Kidney epithelial cell (primary cell): ENCODE data around the gene RMND1. TPM values are rescaled to one million over a fixed set of nuclear protein-coding genes. Genes with fewer than 3 reads are reported as not detected.
A peak's percentile ranks its signal among the peaks of the same experiment; 100 is the strongest.

ENCODE experiments used
- DNase-seq: peaks from one replicate; pipeline ENCODE4 v3.0.0-alpha.2; 2010; ENCODE audit warnings: low read depth
- H3K27me3 ChIP-seq: 2 replicates; pipeline ENCODE4 v1.6.0; 2011; ENCODE audit warnings: low read length; ENCODE audit not compliant: control insufficient read depth, insufficient read depth
- H3K36me3 ChIP-seq: 2 replicates; pipeline ENCODE4 v1.5.1; 2011; ENCODE audit warnings: low read length; ENCODE audit not compliant: control insufficient read depth, insufficient read depth
- H3K4me3 ChIP-seq: 2 replicates; pipeline ENCODE4 v1.5.1; 2011; ENCODE audit warnings: low read depth, mild to moderate bottlenecking, control low read depth, low read length
- CTCF ChIP-seq: IDR thresholded peaks from 2 replicates; pipeline ENCODE4 v1.5.1; 2011; ENCODE audit warnings: mild to moderate bottlenecking, moderate library complexity, low read length, control low read depth, inconsistent platforms; ENCODE audit not compliant: insufficient read depth, poor library complexity, severe bottlenecking
- total RNA-seq: library from RNA; depleted of rRNA; stranded (reverse); fragments of >200 nt; gene quantifications from 2 replicates; pipeline ENCODE4 v1.2.3, GENCODE V29; 2015

The RMND1 gene
- total RNA-seq, 1 donor from 2014 or later: 59.8 TPM

- Histone ChIP-seq H3K27me3 (peaks cover 3% of the 10 kb centered on the region), H3K36me3 (no peaks in the 10 kb centered on the region), H3K4me3 (peak overlapping the region; percentile 64)
- no peak for TF ChIP-seq CTCF
- DNase-seq: no peak
These were observed 42.5 kb upstream of the RMND1 start for GRCh38 chr6:151494235-151494935.

- H3K4me3 ChIP-seq: peak within 1 kb of the TSS; percentile 64
- no peak for TF ChIP-seq CTCF
- no peak for DNase-seq
These were observed 41.9 kb upstream of the RMND1 start, which contains the start of gene CCDC170 for GRCh38 chr6:151493804-151494234. CCDC170 (plus strand) TSS chr6:151494017; CDS start chr6:151494129, 112 bp downstream.

GRCh38 chr6:151493161-151493803, 41.4 kb upstream of the RMND1 start:
- peaks cover 3% of the 10 kb centered on the region for H3K27me3 ChIP-seq
- DNase-seq: no peak
- H3K36me3 ChIP-seq: no peaks in the 10 kb centered on the region

More at GRCh38 chr6:151493804-151494234, 41.9 kb upstream of the RMND1 start, which contains the start of gene CCDC170:
- Histone ChIP-seq H3K36me3 (no peaks in the 10 kb centered on the region), H3K27me3 (peaks cover 3% of the 10 kb centered on the region)

DNA sequence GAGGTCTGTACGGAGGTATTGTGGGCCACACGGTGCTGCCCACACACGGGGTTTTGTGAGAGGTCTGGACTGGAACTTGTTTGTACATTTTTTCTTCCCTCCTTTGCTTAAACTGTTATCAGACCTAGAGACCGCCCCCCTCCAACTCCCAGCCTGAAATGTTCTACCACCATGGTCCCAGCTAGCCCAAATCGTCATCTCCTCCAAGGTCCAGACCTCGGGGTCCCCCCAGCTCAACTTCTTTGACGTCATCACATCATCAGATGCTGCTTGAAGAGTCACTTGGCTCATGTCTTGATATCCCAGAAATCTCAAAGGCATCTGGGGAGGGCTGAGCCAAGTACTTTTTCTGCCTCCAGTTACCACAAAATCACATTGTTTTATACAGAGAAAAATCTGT, 39.1 kb upstream of the RMND1 start:
- no peak for DNase-seq
- peaks cover 3% of the 10 kb centered on the region for H3K27me3 ChIP-seq
- H3K36me3 ChIP-seq: no peaks in the 10 kb centered on the region
- no peak overlapping the region for H3K4me3 ChIP-seq
- TF ChIP-seq CTCF: no peak

More at GRCh38 chr6:151493161-151493803, 41.4 kb upstream of the RMND1 start:
- TF ChIP-seq CTCF: no peak
- peak overlapping the region; percentile 64 for H3K4me3 ChIP-seq

GRCh38 chr6:151488226-151488625, 36.3 kb upstream of the RMND1 start:
- Histone ChIP-seq H3K27me3 (no peaks in the 10 kb centered on the region), H3K4me3 (no peak overlapping the region), H3K36me3 (no peaks in the 10 kb centered on the region)
- TF ChIP-seq CTCF: no peak
- DNase-seq: no peak
